ENCODE measurements around the gene BTN1A1. TPM values are rescaled to one million over a fixed set of nuclear protein-coding genes. Genes with fewer than 3 reads are reported as not detected.

The BTN1A1 gene
- total RNA-seq, 6 donors from 2014 or later = not detected

GRCh38 chr6:26493258-26493657, 6.8 kb upstream of the BTN1A1 start:
- Histone ChIP-seq H3K27ac (no peak overlapping the region), H3K4me3 (no peak overlapping the region), H3K4me1 (no peaks in the 10 kb centered on the region), H3K27me3 (no peaks in the 10 kb centered on the region), H3K36me3 (no peaks in the 10 kb centered on the region), H3K9me3 (no peaks in the 10 kb centered on the region)
- ATAC-seq (ENCODE audit: low FRiP score in 2 of 2) = peak in 1 of 2 donors; percentile 34
- WGBS, 2 donors = 82 to 95% methylated on average over 2 of the region's 2 CpGs
- DNase-seq = no peak
- no peak for TF ChIP-seq POLR2AphosphoS5 (IDR thresholded peaks at IDR 0.05)
- TF ChIP-seq, protein P1, sequence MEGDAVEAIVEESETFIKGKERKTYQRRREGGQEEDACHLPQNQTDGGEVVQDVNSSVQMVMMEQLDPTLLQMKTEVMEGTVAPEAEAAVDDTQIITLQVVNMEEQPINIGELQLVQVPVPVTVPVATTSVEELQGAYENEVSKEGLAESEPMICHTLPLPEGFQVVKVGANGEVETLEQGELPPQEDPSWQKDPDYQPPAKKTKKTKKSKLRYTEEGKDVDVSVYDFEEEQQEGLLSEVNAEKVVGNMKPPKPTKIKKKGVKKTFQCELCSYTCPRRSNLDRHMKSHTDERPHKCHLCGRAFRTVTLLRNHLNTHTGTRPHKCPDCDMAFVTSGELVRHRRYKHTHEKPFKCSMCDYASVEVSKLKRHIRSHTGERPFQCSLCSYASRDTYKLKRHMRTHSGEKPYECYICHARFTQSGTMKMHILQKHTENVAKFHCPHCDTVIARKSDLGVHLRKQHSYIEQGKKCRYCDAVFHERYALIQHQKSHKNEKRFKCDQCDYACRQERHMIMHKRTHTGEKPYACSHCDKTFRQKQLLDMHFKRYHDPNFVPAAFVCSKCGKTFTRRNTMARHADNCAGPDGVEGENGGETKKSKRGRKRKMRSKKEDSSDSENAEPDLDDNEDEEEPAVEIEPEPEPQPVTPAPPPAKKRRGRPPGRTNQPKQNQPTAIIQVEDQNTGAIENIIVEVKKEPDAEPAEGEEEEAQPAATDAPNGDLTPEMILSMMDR (IDR thresholded peaks at IDR 0.05) = peak in 1 of 6 experiments; percentile 23

DNA sequence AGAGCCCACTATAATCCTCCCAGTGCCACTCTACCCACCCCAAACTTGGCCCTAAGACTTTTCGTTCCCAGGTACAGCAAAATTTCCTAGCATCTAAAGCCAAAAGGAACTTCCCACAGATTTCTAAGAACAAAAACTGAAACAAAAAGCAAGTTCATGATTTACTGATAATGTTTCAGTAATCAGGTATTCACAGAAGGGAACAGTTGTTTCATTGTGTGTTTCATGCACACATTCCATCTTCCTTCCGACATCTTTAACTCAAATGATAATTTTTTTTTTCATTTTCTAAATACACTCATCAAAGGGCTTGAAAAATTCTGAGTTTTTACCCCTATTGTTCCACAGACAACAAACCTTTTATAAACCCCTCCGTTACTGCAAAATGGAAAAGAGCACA, 6.0 kb upstream of the BTN1A1 start:
- Histone ChIP-seq H3K36me3 (no peaks in the 10 kb centered on the region), H3K9me3 (no peaks in the 10 kb centered on the region), H3K27me3 (no peaks in the 10 kb centered on the region), H3K4me1 (no peaks in the 10 kb centered on the region), H3K4me3 (no peak overlapping the region), H3K27ac (no peak overlapping the region)
- no peak for TF ChIP-seq EP300 (IDR thresholded peaks at IDR 0.05)
- no peak for TF ChIP-seq POLR2AphosphoS5 (IDR thresholded peaks at IDR 0.05)
- TF ChIP-seq, protein P1 (IDR thresholded peaks at IDR 0.05) = no peak
- no peak for TF ChIP-seq POLR2A (IDR thresholded peaks at IDR 0.05)
- WGBS, 2 donors = 84 to 86% methylated on average over 3 of the region's 3 CpGs
- no peak for DNase-seq
- ATAC-seq (ENCODE audit: low FRiP score in 2 of 2) = no peak

GRCh38 chr6:26495281-26495680, 4.8 kb upstream of the BTN1A1 start:
- Histone ChIP-seq H3K4me1 (no peaks in the 10 kb centered on the region), H3K27me3 (no peaks in the 10 kb centered on the region), H3K27ac (no peak overlapping the region), H3K9me3 (no peaks in the 10 kb centered on the region), H3K36me3 (no peaks in the 10 kb centered on the region), H3K4me3 (no peak overlapping the region)
- TF ChIP-seq POLR2A (IDR thresholded peaks at IDR 0.05) (no peak), EP300 (IDR thresholded peaks at IDR 0.05) (no peak), POLR2AphosphoS5 (IDR thresholded peaks at IDR 0.05) (no peak)
- TF ChIP-seq, protein P1 (IDR thresholded peaks at IDR 0.05) = no peak
- 57 to 79% methylated on average over 1 of the region's 1 CpG for WGBS, 2 donors
- DNase-seq (no peak), ATAC-seq (ENCODE audit: low FRiP score in 2 of 2) (no peak)

- ATAC-seq (ENCODE audit: low FRiP score in 2 of 2) (no peak), DNase-seq (no peak)
- 93% methylated on average over 4 of the region's 4 CpGs for WGBS, 2 donors
- no peaks in the 10 kb centered on the region for H3K36me3 ChIP-seq
- peaks cover 9 to 11% (median 9%) of the 10 kb centered on the region in 4 donors for H3K4me1 ChIP-seq
- no peaks in the 10 kb centered on the region for H3K9me3 ChIP-seq
- H3K27me3 ChIP-seq = peaks cover 0 to 14% (median 2%) of the 10 kb centered on the region in 4 donors
- no peak for TF ChIP-seq POLR2AphosphoS5 (IDR thresholded peaks at IDR 0.05)
- TF ChIP-seq EP300 (IDR thresholded peaks at IDR 0.05) = no peak
- TF ChIP-seq POLR2A (IDR thresholded peaks at IDR 0.05) = no peak
- TF ChIP-seq, protein P1 (IDR thresholded peaks at IDR 0.05) = no peak
- H3K4me3 ChIP-seq = no peak overlapping the region
- H3K27ac ChIP-seq = no peak overlapping the region
These were observed 2.5 kb upstream of the BTN1A1 start for GRCh38 chr6:26497610-26498009.

- TF ChIP-seq, protein P1 (IDR thresholded peaks at IDR 0.05) = no peak
- Histone ChIP-seq H3K4me3 (peak overlapping the region in 3 of 4 donors; percentile 18 to 37 (median 34)), H3K9me3 (no peaks in the 10 kb centered on the region), H3K36me3 (no peaks in the 10 kb centered on the region), H3K27me3 (peaks cover 0 to 16% (median 2%) of the 10 kb centered on the region in 4 donors), H3K27ac (no peak overlapping the region), H3K4me1 (peaks cover 9 to 11% (median 9%) of the 10 kb centered on the region in 4 donors)
- ATAC-seq (ENCODE audit: low FRiP score in 2 of 2) (peak; percentile 55 to 68), DNase-seq (peak; percentile 23 to 86)
- WGBS, 2 donors = 15 to 20% methylated on average over 17 to 40 of the region's 49 CpGs
These were observed 1.4 kb downstream of the BTN1A1 start for GRCh38 chr6:26501482-26501986.

Measured in upper lobe of left lung (tissue), 6 donors.